MM.1S (cell line): Measurements from ENCODE around the gene YIF1A.

ENCODE experiments used
- DNase-seq: peaks from one replicate; pipeline ENCODE4 v3.0.0-alpha.2; 2015
- H2AFZ ChIP-seq: fragments of 300-600 bp; sonication (generic); 2 replicates; pipeline ENCODE4 v1.6.0; 2016; ENCODE audit warnings: antibody characterized with exemption, low read length
- H3F3A ChIP-seq: fragments of 300-600 bp; sonication (generic); 2 replicates; pipeline ENCODE4 v1.6.1; 2016; ENCODE audit warnings: mild to moderate bottlenecking, antibody characterized with exemption, low read length, moderate library complexity, mixed read lengths; ENCODE audit not compliant: insufficient read depth
- H3K27ac ChIP-seq: fragments of 300-600 bp; sonication (generic); 2 replicates; pipeline ENCODE4 v1.5.1; 2016; ENCODE audit warnings: mild to moderate bottlenecking, low read length
- H3K27me3 ChIP-seq: fragments of 300-600 bp; sonication (generic); replicated peaks from 2 replicates; pipeline ENCODE4 v1.6.0; 2016; ENCODE audit warnings: low read length; ENCODE audit not compliant: insufficient read depth
- H3K36me3 ChIP-seq: fragments of 300-600 bp; sonication (generic); replicated peaks from 2 replicates; pipeline ENCODE4 v1.6.1; 2016; ENCODE audit warnings: mild to moderate bottlenecking, low read length, mixed read lengths; ENCODE audit not compliant: insufficient read depth
- H3K4me1 ChIP-seq: fragments of 300-600 bp; sonication (generic); 2 replicates; pipeline ENCODE4 v1.6.1; 2016; ENCODE audit warnings: low read length, mixed read lengths
- H3K4me2 ChIP-seq: fragments of 300-600 bp; sonication (generic); 2 replicates; pipeline ENCODE4 v1.6.0; 2016; ENCODE audit warnings: low read depth, low read length
- H3K4me3 ChIP-seq: fragments of 300-600 bp; sonication (generic); 2 replicates; pipeline ENCODE4 v1.5.1; 2016; ENCODE audit warnings: low read length, mixed read lengths
- H3K79me2 ChIP-seq: fragments of 300-600 bp; sonication (generic); 2 replicates; pipeline ENCODE4 v1.6.1; 2016; ENCODE audit warnings: mixed run types, low read length, mixed read lengths
- H3K9ac ChIP-seq: fragments of 300-600 bp; sonication (generic); 2 replicates; pipeline ENCODE4 v1.6.1; 2016; ENCODE audit warnings: low read length, mixed read lengths
- H3K9me2 ChIP-seq: fragments of 300-600 bp; sonication (generic); replicated peaks from 2 replicates; pipeline ENCODE4 v1.6.1; 2016; ENCODE audit warnings: mild to moderate bottlenecking, low read length, mixed read lengths; ENCODE audit not compliant: insufficient read depth
- H3K9me3 ChIP-seq: fragments of 300-600 bp; sonication (generic); replicated peaks from 2 replicates; pipeline ENCODE4 v1.6.1; 2016; ENCODE audit warnings: mild to moderate bottlenecking, low read length, mixed read lengths; ENCODE audit not compliant: insufficient read depth
- H4K20me1 ChIP-seq: fragments of 300-600 bp; sonication (generic); 2 replicates; pipeline ENCODE4 v1.6.1; 2016; ENCODE audit warnings: mild to moderate bottlenecking, low read length, moderate library complexity, mixed read lengths; ENCODE audit not compliant: insufficient read depth
- CTCF ChIP-seq: fragments of 300-600 bp; sonication (generic); IDR thresholded peaks from 2 replicates; pipeline ENCODE4 v1.5.1; 2016; ENCODE audit warnings: antibody characterized with exemption, low read length, mixed read lengths
- EZH2 ChIP-seq: fragments of 300-600 bp; sonication (generic); optimal IDR thresholded peaks from 2 replicates; pipeline ENCODE3; 2017; ENCODE audit warnings: low read depth, mild to moderate bottlenecking, antibody characterized with exemption, low read length, mixed read lengths
- EZH2phosphoT487 ChIP-seq: fragments of 300-600 bp; sonication (generic); IDR thresholded peaks from 2 replicates; pipeline ENCODE4 v1.6.1; 2018; ENCODE audit warnings: antibody characterized with exemption, low read length

Gene YIF1A

DNA sequence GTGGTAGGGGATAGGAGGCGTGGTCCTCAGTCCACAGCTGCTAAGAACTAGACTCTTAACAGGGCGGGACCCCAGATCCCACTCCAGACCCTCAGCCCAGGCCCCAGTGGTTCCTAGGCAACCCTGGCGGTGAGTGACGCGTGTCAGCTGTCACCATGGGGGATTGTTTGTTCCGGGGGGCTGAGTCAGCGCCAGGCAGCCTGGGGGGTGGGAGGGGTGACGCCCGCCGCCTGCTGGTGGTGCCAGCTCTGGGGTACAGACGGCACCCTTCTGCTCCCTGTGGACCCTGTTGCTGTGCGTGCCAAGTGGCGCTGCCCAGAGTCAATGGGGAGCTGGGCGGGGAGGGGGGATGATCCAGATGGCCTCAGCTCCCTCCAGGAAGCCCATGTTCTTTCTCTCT lies 8.5 kb downstream of the YIF1A start:
- H3K9me2 ChIP-seq: no peaks in the 10 kb centered on the region
- TF ChIP-seq EZH2 (no peak), CTCF (no peak)
- H3K4me1 ChIP-seq: peaks cover 8% of the 10 kb centered on the region
- H3K9me3 ChIP-seq: no peaks in the 10 kb centered on the region
- no peaks in the 10 kb centered on the region for H3F3A ChIP-seq
- H3K9ac ChIP-seq: no peak overlapping the region
- H3K4me3 ChIP-seq: no peak overlapping the region
- H4K20me1 ChIP-seq: no peaks in the 10 kb centered on the region
- no peaks in the 10 kb centered on the region for H3K36me3 ChIP-seq
- no peak for DNase-seq
- H2AFZ ChIP-seq: no peak overlapping the region
- H3K27me3 ChIP-seq: no peaks in the 10 kb centered on the region; the same call in 1 of the 2 replicates
- no peak overlapping the region for H3K4me2 ChIP-seq
- H3K27ac ChIP-seq: no peak overlapping the region
- no peaks in the 10 kb centered on the region for H3K79me2 ChIP-seq

- H3K9me2 ChIP-seq: no peaks in the 10 kb centered on the region
- no peak for DNase-seq
- H3K9me3 ChIP-seq: no peaks in the 10 kb centered on the region
- peaks cover 8% of the 10 kb centered on the region for H3K4me1 ChIP-seq
- H3K4me3 ChIP-seq: no peak overlapping the region
- H3K36me3 ChIP-seq: no peaks in the 10 kb centered on the region
- H3K27me3 ChIP-seq: no peaks in the 10 kb centered on the region; the same call in 1 of the 2 replicates
- no peaks in the 10 kb centered on the region for H3F3A ChIP-seq
- no peak overlapping the region for H3K9ac ChIP-seq
- H2AFZ ChIP-seq: no peak overlapping the region
- no peak overlapping the region for H3K27ac ChIP-seq
- no peaks in the 10 kb centered on the region for H4K20me1 ChIP-seq
- H3K79me2 ChIP-seq: no peaks in the 10 kb centered on the region
- no peak overlapping the region for H3K4me2 ChIP-seq
- TF ChIP-seq CTCF: no peak
These were observed 9.7 kb downstream of the YIF1A start for GRCh38 chr11:66279092-66279734.

- Histone ChIP-seq H3K4me1 (peaks cover 8% of the 10 kb centered on the region), H3K27ac (no peak overlapping the region), H3K79me2 (no peaks in the 10 kb centered on the region), H4K20me1 (no peaks in the 10 kb centered on the region), H3K36me3 (no peaks in the 10 kb centered on the region), H3K4me2 (no peak overlapping the region), H3K9me3 (no peaks in the 10 kb centered on the region), H3K4me3 (no peak overlapping the region), H3K9me2 (no peaks in the 10 kb centered on the region), H3K9ac (no peak overlapping the region), H3F3A (0 out of 2 replicates have a peak, but pooled peaks cover 1% of the 10 kb centered on the region), H3K27me3 (no peaks in the 10 kb centered on the region; the same call in 1 of the 2 replicates), H2AFZ (no peak overlapping the region)
- TF ChIP-seq EZH2: no peak
- TF ChIP-seq CTCF: no peak
- no peak for TF ChIP-seq EZH2phosphoT487
- no peak for DNase-seq
These were observed 10.4 kb downstream of the YIF1A start for GRCh38 chr11:66278363-66279091.
